DMS153 treated with DMSO at 0.1 percent for 48 hours (cell line): ENCODE measurements around the gene LRRC36.

Experiments
- DNase-seq: peaks from one replicate; lab custom pipeline; 2025; ENCODE audit not compliant: unreplicated experiment; lab: John Stamatoyannopoulos, UW

LRRC36 gene

DNA sequence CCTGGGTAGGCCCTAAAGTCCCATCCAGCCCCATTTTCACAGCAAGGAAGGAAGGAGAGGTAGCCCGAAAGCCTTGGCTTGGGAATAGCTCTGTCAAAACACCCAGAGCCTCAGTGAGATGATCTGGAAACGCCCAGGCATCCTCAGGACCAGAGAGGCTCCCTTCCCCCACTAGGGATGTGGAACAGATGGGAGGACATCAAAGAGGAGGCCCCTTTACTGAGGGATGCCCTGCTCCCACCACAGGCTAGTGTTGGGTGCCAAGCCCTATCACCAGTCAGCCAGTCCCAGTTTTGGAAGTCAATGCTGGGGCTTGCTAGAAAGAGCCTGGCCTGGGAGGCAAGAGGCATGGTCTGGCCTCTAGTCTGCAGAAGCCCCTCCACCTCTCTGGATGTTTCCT is 62.0 kb downstream of the LRRC36 start:
- DNase-seq, result no peak

DNA sequence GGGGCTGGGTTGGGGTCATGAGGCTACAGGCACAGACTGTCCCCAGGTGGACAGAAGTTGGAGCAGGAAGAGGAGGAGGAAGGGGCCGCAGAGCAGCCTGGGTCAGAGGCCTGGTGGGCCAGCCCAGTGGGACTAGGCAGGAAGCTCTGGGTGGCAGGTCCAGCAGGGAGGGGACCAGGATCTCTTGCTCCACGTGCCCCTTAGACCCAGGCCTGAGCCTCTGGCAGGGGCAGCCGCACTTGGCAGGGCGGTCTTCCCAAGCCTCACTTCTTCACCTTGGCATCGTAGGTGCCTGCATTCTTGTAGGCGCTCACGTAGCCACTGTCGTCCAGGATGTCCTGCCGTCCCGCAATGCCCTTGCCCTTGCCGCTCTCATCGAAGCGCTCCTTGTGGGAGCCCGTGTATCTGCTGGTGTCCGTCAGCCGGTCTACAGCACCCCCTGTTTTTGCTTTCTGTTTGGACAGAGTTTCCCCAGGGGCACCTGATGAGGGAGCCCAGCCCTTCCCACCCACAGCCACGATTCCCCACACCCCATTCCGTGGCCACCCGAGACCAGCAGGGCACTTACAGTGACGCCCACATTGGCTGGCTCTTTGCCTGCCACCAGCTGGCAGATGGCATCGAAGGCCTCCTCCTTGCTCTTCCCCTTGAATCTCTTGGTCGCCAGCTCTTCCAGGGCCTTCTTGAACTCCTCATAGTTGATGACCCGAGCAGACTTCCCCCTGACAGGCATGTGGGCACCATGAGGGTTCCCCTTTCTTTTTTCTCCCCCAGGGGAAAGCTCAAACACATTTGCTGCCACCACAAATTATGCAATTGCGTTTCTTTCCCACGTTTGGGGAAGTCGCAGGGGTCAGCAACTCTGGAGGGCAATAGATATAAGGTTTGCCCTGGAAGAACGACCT is 63.5 kb downstream of the LRRC36 start:
- DNase-seq, result no peak

DNA sequence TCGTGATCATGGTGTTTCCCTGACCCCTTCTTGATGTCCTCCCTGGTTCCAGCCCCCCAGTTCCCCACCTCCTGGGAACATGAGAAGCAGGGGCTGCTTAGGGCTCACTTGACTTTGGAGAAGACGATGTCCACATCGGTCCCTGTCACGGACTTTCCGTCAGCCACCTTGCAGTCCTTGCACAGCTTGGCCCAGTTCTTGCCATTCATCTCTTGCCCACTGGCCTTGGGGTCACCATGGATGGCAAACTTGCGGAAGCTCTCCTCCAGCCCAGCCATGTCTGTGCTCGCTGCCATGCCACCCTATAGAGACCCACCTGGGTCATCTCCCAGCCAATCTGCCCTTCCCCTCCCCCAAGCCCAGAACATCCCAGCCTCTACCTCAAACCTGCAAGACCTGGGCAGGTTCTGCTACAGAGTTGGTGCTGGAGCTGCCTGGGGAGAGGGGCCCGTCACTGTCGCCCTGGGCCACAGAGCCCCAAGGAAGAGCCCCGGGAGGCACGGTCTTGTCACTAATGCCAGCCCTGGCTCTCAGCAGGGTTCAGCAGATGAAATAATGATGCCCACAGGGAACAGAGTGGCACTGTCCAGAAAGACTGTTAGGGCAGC is 64.3 kb downstream of the LRRC36 start:
- DNase-seq, result no peak

- peak; percentile 37 for DNase-seq
These were observed 65.0 kb downstream of the LRRC36 start for GRCh38 chr16:67391424-67392300.

GRCh38 chr16:67392301-67393059 is 65.9 kb downstream of the LRRC36 start:
- no peak for DNase-seq

DNA sequence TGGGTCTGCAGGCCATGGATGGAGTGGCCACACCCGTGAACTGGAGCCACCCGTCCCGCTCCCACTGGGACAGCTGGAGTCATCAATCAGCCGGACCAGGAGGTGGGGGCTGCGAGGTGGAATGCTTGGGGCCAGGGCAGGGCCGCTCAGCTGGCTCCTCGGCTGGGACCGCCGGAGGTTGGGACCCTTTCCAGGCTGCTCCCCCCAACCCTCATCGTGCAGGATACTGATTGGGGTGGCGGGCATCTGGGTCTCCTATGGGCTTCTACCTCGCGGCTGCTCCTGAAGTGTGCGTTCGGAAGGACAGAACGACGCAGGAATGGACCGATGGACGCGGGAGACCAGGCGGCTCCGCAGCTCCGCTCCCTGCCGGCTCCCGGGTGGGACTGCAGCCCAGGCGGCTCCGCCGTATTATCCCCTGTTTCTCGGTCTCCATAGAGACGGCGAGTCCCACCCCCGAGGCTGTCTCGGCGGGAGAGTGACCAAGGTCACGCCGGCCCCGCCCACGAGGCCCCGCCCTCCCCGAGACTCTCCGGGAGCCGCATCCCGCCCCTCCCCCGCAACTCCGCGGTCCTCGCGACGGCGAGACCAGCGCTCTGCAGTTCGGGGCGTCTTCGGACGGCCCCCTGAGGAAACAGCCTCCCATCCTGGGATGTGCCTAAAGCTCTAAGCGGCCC is 66.6 kb downstream of the LRRC36 start, which contains the start of gene TPPP3:
TPPP3 (minus strand) TSS at position 388 of the 677 bp plus-strand sequence. CDS start 2,387 bp downstream, outside the sequence.
- DNase-seq, result peak; percentile 83

GRCh38 chr16:67393788-67394154 is 67.2 kb downstream of the LRRC36 start:
- no peak for DNase-seq

DNA sequence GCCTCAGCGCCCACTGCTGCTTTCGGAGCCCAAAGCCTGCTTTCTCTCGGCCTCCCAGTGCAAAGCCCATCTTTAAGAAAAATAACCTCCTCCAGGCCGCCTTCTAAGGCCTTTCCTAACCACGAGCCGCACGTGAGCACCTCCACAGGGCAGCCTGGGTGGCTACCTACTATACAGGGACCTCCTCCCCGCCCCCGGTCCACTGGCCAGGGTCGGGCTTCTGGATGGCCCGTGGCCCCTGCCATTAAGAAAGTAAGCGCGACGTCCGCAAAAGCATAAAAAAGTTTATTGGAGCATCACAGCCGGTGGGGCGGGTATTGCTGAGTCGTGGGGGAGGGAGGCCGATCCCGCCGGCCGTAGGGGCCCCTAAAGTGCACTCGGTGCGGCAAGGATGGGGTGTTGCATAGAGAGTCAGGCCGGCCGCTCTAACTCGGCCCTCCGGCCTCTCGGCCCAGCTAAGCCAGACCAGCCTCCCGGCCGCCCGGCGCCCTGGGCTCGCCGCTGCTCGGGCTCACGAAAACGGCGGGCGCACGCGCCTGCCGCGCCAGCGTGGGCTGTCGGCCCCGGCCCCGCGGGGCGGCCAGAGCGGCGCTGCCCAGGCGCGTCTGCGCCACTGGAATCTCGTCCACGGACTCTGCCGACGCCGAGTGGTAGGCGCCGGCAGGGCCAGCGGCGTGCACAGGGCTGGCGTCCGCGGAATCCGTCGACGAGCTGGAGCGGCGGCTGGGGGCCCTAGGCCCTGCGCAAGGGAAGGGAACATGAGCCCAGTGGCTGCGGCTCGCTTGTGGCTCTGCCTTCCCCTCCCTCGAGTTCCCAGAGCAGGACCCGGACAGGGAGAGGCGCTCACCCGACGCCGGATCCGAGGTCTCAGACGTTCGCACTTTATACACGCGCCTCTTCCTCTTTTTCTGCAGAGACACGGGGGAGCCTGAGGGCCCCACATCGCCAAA is 67.8 kb downstream of the LRRC36 start:
- no peak for DNase-seq

GRCh38 chr16:67395105-67395457 is 68.5 kb downstream of the LRRC36 start:
- DNase-seq, result no peak

DNA sequence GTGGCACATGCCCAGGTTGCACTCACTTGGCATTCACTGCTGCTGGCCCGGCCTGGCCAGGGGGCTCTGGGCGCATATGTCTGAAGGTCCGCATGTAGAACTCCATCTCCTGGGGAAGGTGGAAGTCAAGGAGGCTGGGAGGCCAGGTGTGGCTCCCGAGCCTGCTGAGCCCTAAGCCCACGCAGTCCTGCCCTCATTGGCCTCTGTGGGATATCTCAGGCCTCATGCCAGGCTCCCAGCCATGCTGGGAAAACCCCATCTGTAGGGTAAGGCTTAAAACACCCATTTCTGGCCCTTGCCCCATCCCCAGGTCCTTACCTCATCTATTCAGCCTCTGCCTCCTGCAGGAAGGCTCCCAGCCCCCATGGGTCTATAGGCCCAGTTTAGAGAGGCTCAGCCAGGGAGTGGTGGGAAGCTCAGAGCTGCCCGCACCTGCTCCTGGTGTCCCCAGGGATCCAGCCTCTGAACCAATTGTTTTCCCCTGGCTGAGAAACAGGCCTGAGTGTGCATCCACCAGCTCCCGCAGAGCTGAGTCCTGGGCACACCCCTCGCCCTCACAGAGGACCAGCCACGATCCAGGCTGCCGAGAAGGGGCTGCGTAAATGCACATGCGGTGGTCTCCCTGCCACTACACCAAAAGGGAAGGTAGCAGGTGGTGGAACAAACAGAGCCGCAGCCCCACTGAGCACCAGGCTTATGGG is 69.0 kb downstream of the LRRC36 start:
- DNase-seq, result peak; percentile 86

DNA sequence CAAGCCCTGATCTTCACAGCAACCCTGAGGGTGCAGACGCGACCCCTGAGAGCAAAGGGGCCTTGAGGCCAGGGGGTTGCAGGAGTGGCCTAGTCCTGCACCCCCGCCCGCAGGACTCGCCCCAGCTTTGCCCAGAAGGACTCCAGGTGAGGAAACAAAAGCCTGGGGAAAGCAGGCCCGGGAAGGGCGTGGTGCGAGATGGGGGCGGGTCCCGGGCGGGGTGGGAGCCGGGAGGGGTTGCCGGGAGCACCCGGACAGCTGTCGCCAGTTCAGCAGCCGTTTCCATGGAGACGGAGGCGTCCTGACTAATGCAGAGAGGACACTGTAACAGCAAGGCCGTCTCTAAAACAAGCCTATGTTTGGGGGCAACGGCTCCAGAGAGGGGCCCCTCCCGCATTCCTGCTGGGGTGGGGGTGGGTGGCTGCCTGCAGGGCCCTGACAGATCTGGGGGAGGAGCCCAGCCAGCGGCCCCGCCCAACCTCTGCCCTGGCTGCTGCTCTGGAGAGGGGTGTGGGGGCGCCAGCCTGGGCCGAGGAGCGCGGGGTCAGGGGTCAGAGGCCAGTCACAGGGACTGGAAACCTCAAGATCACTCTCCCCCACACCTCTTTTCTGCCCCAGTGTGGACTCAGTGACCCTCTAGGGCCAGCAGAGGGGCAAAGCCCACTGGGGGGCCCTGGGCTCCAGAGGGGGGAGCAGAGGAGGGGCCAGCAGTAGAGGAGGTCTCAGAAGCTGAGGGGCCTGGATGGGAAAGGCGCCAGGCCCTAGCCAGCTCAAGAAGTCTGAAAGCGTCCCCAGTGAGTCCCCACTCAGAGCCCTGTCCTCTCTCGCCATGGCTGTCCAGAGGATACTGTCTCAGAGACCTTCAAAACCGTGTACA is 69.8 kb downstream of the LRRC36 start:
- peak; percentile 79 for DNase-seq

DNA sequence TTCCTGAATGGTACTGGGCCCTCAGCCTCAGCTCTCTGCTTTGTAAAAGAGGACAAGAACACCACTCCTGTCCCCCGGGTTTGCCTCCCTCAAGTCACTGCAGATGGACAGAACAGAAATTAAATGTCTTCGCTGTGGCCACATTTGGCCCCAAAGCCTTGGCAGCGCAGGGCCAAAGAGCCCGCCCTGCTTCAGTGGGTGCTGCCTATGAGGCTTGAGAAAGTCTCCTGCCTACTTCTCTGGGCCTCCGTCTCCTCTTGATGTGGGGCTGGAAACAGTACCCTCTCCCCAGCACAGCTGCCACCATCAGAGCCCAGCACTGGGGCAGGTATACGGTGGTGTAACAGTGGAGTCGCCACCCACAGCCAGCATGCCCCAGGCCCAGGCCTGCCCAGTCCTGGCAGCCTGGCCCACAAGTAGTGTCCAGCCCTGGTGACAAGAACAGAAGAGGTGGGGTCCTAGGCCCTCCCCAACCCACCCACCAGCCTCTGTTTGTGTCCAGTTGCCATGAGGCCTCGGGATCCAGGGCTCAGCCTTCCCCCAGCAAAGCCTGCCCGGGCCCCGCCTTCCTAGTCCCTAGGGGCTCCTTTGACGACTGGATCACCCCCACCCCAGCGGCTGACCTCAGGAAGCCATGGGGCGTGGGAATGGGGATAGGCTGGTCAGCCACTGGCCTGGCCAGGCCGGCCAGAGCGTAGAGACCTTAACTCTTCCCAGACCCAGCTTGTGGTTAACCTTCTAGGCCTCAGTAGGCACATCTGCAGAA is 70.6 kb downstream of the LRRC36 start:
- DNase-seq, result no peak

DNA sequence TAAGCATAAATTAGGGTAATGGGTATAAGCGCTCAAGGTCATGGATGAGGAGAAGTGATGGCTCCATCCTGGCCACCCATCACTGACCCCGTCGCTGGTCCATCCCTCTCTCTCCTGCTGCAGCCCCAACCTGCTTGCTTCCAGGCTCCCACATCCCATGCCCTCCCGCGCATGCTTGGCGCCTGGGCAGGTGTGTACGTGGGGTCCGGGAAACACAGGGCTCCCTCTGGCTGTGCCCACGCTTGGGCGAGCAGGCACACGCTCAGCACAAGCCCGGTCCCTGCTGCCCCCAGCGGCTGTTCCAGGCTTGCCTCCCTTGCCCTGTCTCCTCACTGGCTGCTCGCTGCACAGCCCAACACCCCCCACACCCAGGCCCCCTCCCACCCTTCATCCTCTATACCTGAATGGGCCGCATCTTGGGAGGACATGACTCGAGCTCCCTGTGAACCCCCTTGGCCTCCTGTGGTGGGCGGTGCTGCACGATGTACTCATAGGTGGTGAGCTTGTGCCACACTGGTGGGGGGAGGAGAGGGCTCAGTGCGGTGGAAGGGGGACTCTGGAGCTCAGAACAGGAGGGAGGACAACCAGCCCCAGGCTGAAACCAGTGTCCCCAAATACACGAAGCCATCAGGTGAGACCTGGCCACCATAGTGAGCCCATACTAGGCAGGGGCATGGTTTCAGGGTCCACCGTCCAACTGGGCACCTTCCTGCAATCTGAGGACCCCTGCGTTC is 71.4 kb downstream of the LRRC36 start:
- DNase-seq, result no peak

GRCh38 chr16:67398546-67399217 is 72.1 kb downstream of the LRRC36 start:
- no peak for DNase-seq

- DNase-seq, result no peak
These were observed 72.7 kb downstream of the LRRC36 start for GRCh38 chr16:67399218-67399733.
